H1 (cell line): ENCODE measurements around the gene EEPD1. TPM values are rescaled to one million over a fixed set of nuclear protein-coding genes. Genes with fewer than 3 reads are reported as not detected.
A peak's percentile ranks its signal among the peaks of the same experiment; 100 is the strongest.

Experiments
- CTCF ChIA-PET: fragments of 300-600 bp; sonication (Branson Sonifier 250); formaldehyde crosslinking; loops from one replicate; lab custom pipeline; 2021; ENCODE audit not compliant: partially characterized antibody; lab: Charles Lee
- POLR2A ChIA-PET: fragments of 300-600 bp; sonication (Branson Sonifier 250); formaldehyde crosslinking; loops from one replicate; lab custom pipeline; 2021; ENCODE audit warnings: inconsistent platforms; ENCODE audit not compliant: partially characterized antibody; lab: Charles Lee
- DNase-seq, 2 experiments: peaks; one replicate each; pipeline versions ENCODE4 v3.0.0 to v3.0.0-alpha.2; 2010 to 2022; ENCODE audit warnings: low spot score in 2 of 2, low read depth in 1 of 2, mixed read lengths in 1 of 2
- FAIRE-seq: peaks from 2 replicates; lab custom pipeline; 2011; peaks lifted over from hg19 to GRCh38; lab: Jason Lieb, UNC
- H2AFZ ChIP-seq: 2 replicates; pipeline ENCODE4 v1.8.1; 2012; ENCODE audit warnings: low read length, inconsistent platforms
- H2AK5ac ChIP-seq: 2 replicates; pipeline ENCODE4 v1.6.1; 2013; ENCODE audit warnings: low read depth, low read length
- H2BK120ac ChIP-seq: replicated peaks from 2 replicates; pipeline ENCODE3; 2013; ENCODE audit warnings: low read depth, low read length, inconsistent platforms
- H2BK12ac ChIP-seq: 2 replicates; pipeline ENCODE4 v1.6.1; 2013; ENCODE audit warnings: low read depth, low read length
- H2BK15ac ChIP-seq: 2 replicates; pipeline ENCODE4 v1.6.1; 2013; ENCODE audit warnings: low read length
- H2BK20ac ChIP-seq: 2 replicates; pipeline ENCODE4 v1.6.1; 2013; ENCODE audit warnings: low read length
- H2BK5ac ChIP-seq: 2 replicates; pipeline ENCODE4 v1.6.1; 2013; ENCODE audit warnings: low read depth, low read length
- H3K14ac ChIP-seq: 2 replicates; pipeline ENCODE4 v1.6.1; 2013; ENCODE audit warnings: inconsistent platforms; ENCODE audit not compliant: insufficient read length
- H3K18ac ChIP-seq: 2 replicates; pipeline ENCODE4 v1.6.1; 2013; ENCODE audit warnings: low read length; ENCODE audit errors: extremely low read depth
- H3K23ac ChIP-seq: 2 replicates; pipeline ENCODE4 v1.6.1; 2013; ENCODE audit warnings: inconsistent platforms; ENCODE audit not compliant: insufficient read length
- H3K23me2 ChIP-seq: 2 replicates; pipeline ENCODE4 v1.6.1; 2013; ENCODE audit warnings: low read depth, low read length
- H3K27ac ChIP-seq: 2 replicates; pipeline ENCODE4 v1.6.1; 2011; ENCODE audit warnings: low read depth, low read length, inconsistent platforms
- H3K27me3 ChIP-seq, 4 experiments: replicated peaks in 1 of 4; 1 replicate in 1 of 4; 2 replicates in 3 of 4; pipeline versions ENCODE4 v1.6.1 to v1.8.1; 2011 to 2013; ENCODE audit warnings: low read length in 3 of 4, mild to moderate bottlenecking in 3 of 4, inconsistent platforms in 2 of 4, mixed read lengths in 2 of 4, moderate library complexity in 1 of 4; ENCODE audit not compliant: control insufficient read depth in 3 of 4, insufficient read depth in 3 of 4; ENCODE audit errors: extremely low read depth in 1 of 4
- H3K36me3 ChIP-seq, 4 experiments: 2 replicates each; pipeline versions ENCODE4 v1.6.1 to v1.8.1; 2011 to 2013; ENCODE audit warnings: mild to moderate bottlenecking in 4 of 4, low read length in 3 of 4, moderate library complexity in 2 of 4, control low read depth in 1 of 4, inconsistent platforms in 1 of 4; ENCODE audit not compliant: insufficient read depth in 4 of 4, control insufficient read depth in 2 of 4
- H3K4ac ChIP-seq: replicated peaks from 2 replicates; pipeline ENCODE3; 2013; ENCODE audit warnings: low read length, low read depth, mixed read lengths, inconsistent platforms; ENCODE audit not compliant: insufficient read length
- H3K4me1 ChIP-seq, 4 experiments: replicated peaks in 1 of 4; 1 replicate in 1 of 4; 2 replicates in 3 of 4; pipeline versions ENCODE4 v1.6.1 to v1.8.1; 2011 to 2013; ENCODE audit warnings: low read length in 3 of 4, inconsistent platforms in 2 of 4, mixed read lengths in 1 of 4; ENCODE audit not compliant: insufficient read depth in 4 of 4, control insufficient read depth in 3 of 4
- H3K4me2 ChIP-seq, 2 experiments: 2 replicates each; pipeline versions ENCODE4 v1.6.1 to v1.8.1; 2011 to 2013; ENCODE audit warnings: low read depth in 2 of 2, low read length in 2 of 2, control low read depth in 1 of 2, inconsistent platforms in 1 of 2, mild to moderate bottlenecking in 1 of 2; ENCODE audit not compliant: insufficient read depth in 1 of 2
- H3K4me3 ChIP-seq, 4 experiments: fragments of 200-600, 300-600 bp in 1 of 4; sonication (generic), shearing (Covaris generic), sonication (Bioruptor Twin) in 1 of 4; 2 replicates each; pipeline versions ENCODE4 v1.5.1 to v1.8.1; 2011 to 2016; ENCODE audit warnings: low read length in 4 of 4, low read depth in 3 of 4, control low read depth in 2 of 4, inconsistent platforms in 2 of 4, mild to moderate bottlenecking in 2 of 4, mixed read lengths in 1 of 4, moderate library complexity in 1 of 4; ENCODE audit not compliant: insufficient read depth in 2 of 4; ENCODE audit errors: extremely low read depth in 1 of 4
- H3K56ac ChIP-seq: replicated peaks from 2 replicates; pipeline ENCODE3; 2013; ENCODE audit warnings: low read depth, mild to moderate bottlenecking, mixed read lengths, low read length, inconsistent platforms; ENCODE audit not compliant: insufficient read length
- H3K79me1 ChIP-seq: 2 replicates; pipeline ENCODE4 v1.6.1; 2013; ENCODE audit warnings: low read depth, low read length, control low read depth
- H3K79me2 ChIP-seq, 2 experiments: 2 replicates each; pipeline versions ENCODE4 v1.6.1 to v1.8.1; 2012 to 2013; ENCODE audit warnings: low read length in 2 of 2, mild to moderate bottlenecking in 2 of 2, inconsistent platforms in 1 of 2; ENCODE audit not compliant: insufficient read depth in 2 of 2, control insufficient read depth in 1 of 2
- H3K9ac ChIP-seq, 4 experiments: replicated peaks in 1 of 4; 1 replicate in 1 of 4; 2 replicates in 3 of 4; pipeline versions ENCODE4 v1.6.1 to v1.8.1; 2011 to 2013; ENCODE audit warnings: low read depth in 3 of 4, low read length in 3 of 4, control low read depth in 2 of 4, mild to moderate bottlenecking in 2 of 4, moderate library complexity in 2 of 4, inconsistent platforms in 1 of 4; ENCODE audit errors: extremely low read depth in 1 of 4
- H3K9me3 ChIP-seq, 2 experiments: 2 replicates each; pipeline versions ENCODE4 v1.6.1 to v1.8.1; 2012 to 2013; ENCODE audit warnings: mild to moderate bottlenecking in 2 of 2, moderate library complexity in 2 of 2, control low read depth in 1 of 2, inconsistent platforms in 1 of 2, low read depth in 1 of 2, low read length in 1 of 2, mixed read lengths in 1 of 2; ENCODE audit not compliant: insufficient read depth in 2 of 2
- H4K20me1 ChIP-seq, 2 experiments: replicated peaks in 1 of 2; 2 replicates each; pipeline versions ENCODE3 to v1.8.1; 2011 to 2013; ENCODE audit warnings: inconsistent platforms in 2 of 2, low read length in 2 of 2, mild to moderate bottlenecking in 1 of 2; ENCODE audit not compliant: insufficient read depth in 2 of 2, control insufficient read depth in 1 of 2
- H4K5ac ChIP-seq: 2 replicates; pipeline ENCODE4 v1.6.1; 2013; ENCODE audit warnings: low read length, low read depth, mixed read lengths, inconsistent platforms; ENCODE audit not compliant: insufficient read length
- H4K8ac ChIP-seq: 2 replicates; pipeline ENCODE4 v1.8.0; 2013; ENCODE audit warnings: mild to moderate bottlenecking, moderate library complexity, low read length, inconsistent platforms; ENCODE audit not compliant: insufficient read depth; ENCODE audit errors: extremely low read depth
- H4K91ac ChIP-seq: replicated peaks from 2 replicates; pipeline ENCODE3; 2013; ENCODE audit warnings: low read length, mixed read lengths, inconsistent platforms; ENCODE audit not compliant: insufficient read length
- BACH1 ChIP-seq: IDR thresholded peaks from 2 replicates; pipeline ENCODE4 v1.6.1; 2012; ENCODE audit warnings: low read length, improper control_type of control experiment
- FOSL1 ChIP-seq: IDR thresholded peaks from 2 replicates; pipeline ENCODE4 v1.6.1; 2011; ENCODE audit warnings: mild to moderate bottlenecking, low read depth, low read length, moderate library complexity; ENCODE audit not compliant: insufficient read depth
- TCF12 ChIP-seq: IDR thresholded peaks from 2 replicates; pipeline ENCODE4 v1.6.1; 2011; ENCODE audit warnings: low read depth, mild to moderate bottlenecking, low read length
- TEAD4 ChIP-seq: IDR thresholded peaks from 2 replicates; pipeline ENCODE4 v1.6.1; 2012; ENCODE audit warnings: low read depth, low read length, inconsistent platforms, mixed read lengths
- WGBS, 2 experiments: shearing (Covaris generic) in 1 of 2; methylation state at CpG; one replicate each; pipeline versions ENCODE4 v1.1.6 to v1.1.7; 2013 to 2015; ENCODE audit warnings: low lambda C conversion rate in 2 of 2, mixed read lengths in 2 of 2, inconsistent platforms in 1 of 2, low coverage in 1 of 2, missing lambda C conversion rate in 1 of 2; ENCODE audit not compliant: insufficient replicate concordance in 2 of 2, insufficient coverage in 1 of 2, insufficient read length in 1 of 2; ENCODE audit errors: extremely low coverage in 1 of 2, missing lambda C conversion rate in 1 of 2; 5-methylcytosine and 5-hydroxymethylcytosine counted together
- polyA plus RNA-seq, 7 experiments: library from polyadenylated mRNA; depleted of rRNA in 3 of 7; stranded (reverse) in 5 of 7; unstranded in 2 of 7; fragments of >200 nt in 5 of 7; fragments of 200-250 nt in 2 of 7; gene quantifications; 1 replicate in 5 of 7; 2 replicates in 1 of 7; 4 replicates in 1 of 7; pipeline versions ENCODE4 v1.2.1 to v1.2.3, GENCODE V29; 2011 to 2013; ENCODE audit warnings: missing spikeins in 2 of 7, mixed read lengths in 2 of 7
- total RNA-seq: library from RNA; stranded (reverse); fragmentation: NEBNext Ultra II Directional; extraction: Animal tissue kit (Norgen Biotek cat#: 25700); gene quantifications from 2 replicates; pipeline ENCODE4 v1.2.1, GENCODE V29; 2021

Gene EEPD1
- total and polyA plus RNA-seq, 2 of the 8 experiments (the other 6 are each of a cell fraction or from before 2014, with no cell fraction given), result 3.1 to 7.8 TPM

- H2AFZ ChIP-seq, result no peak overlapping the region
- TF ChIP-seq BACH1 (no peak), TEAD4 (no peak), FOSL1 (no peak), TCF12 (no peak)
These were observed 156.7 kb downstream of the EEPD1 start for GRCh38 chr7:36309716-36310115.

More at GRCh38 chr7:36309716-36310115, 156.7 kb downstream of the EEPD1 start:
- no peak overlapping the region for H4K91ac ChIP-seq
- no peak overlapping the region for H3K56ac ChIP-seq
- H2BK120ac ChIP-seq, result no peak overlapping the region
- H3K18ac ChIP-seq, result peak overlapping the region; percentile 34
- no peaks in the 10 kb centered on the region for H3K79me1 ChIP-seq
- no peak overlapping the region for H2BK5ac ChIP-seq
- no peak for DNase-seq
- H3K36me3 ChIP-seq, result no peaks in the 10 kb centered on the region
- H3K14ac ChIP-seq, result no peak overlapping the region
- no peak overlapping the region for H4K8ac ChIP-seq
- H3K4ac ChIP-seq, result no peak overlapping the region
- H3K23ac ChIP-seq, result no peak overlapping the region
- no peak overlapping the region for H3K4me3 ChIP-seq
- 0 out of 2 replicates have a peak overlapping the region, but pooled peaks have one; percentile 8 for H2BK20ac ChIP-seq
- no peaks in the 10 kb centered on the region for H3K27me3 ChIP-seq
- H3K79me2 ChIP-seq, result no peaks in the 10 kb centered on the region
- no peak overlapping the region for H2BK12ac ChIP-seq
- H4K5ac ChIP-seq, result no peak overlapping the region
- H3K9ac ChIP-seq, result no peak overlapping the region
- H3K23me2 ChIP-seq, result no peaks in the 10 kb centered on the region
- FAIRE-seq, result no peak
- H2AK5ac ChIP-seq, result no peak overlapping the region
- H4K20me1 ChIP-seq, result peaks cover 0 to 2% of the 10 kb centered on the region in 2 experiments
- ChIA-PET POLR2A (no interaction called here), CTCF (interaction anchor here (0.6 to 3.9 kb wide), 6 partner anchors 9 to 673 kb away, joined by 3 to 24 read pairs (median 3); no protein-coding TSS in a partner anchor)
- no peak overlapping the region for H3K4me2 ChIP-seq
- H3K9me3 ChIP-seq, result no peaks in the 10 kb centered on the region
- 76% methylated on average over 8 of the region's 8 CpGs; no CpG with 5 or more reads in 1 of the 2 experiments for WGBS, 2 experiments
- no peak overlapping the region for H3K27ac ChIP-seq
- H3K4me1 ChIP-seq, result peaks cover 0 to 3% (median 0%) of the 10 kb centered on the region in 4 experiments; a peak in 1 of 7 replicates
- no peak overlapping the region for H2BK15ac ChIP-seq
